H1 (cell line): ENCODE results near the gene C2CD3. TPM values are rescaled to one million over a fixed set of nuclear protein-coding genes. Genes with fewer than 3 reads are reported as not detected.

Source experiments
- CTCF ChIA-PET: fragments of 300-600 bp; sonication (Branson Sonifier 250); formaldehyde crosslinking; loops from one replicate; lab custom pipeline; 2021; ENCODE audit not compliant: partially characterized antibody; lab: Charles Lee
- POLR2A ChIA-PET: fragments of 300-600 bp; sonication (Branson Sonifier 250); formaldehyde crosslinking; loops from one replicate; lab custom pipeline; 2021; ENCODE audit warnings: inconsistent platforms; ENCODE audit not compliant: partially characterized antibody; lab: Charles Lee
- DNase-seq, 2 experiments: peaks; one replicate each; pipeline versions ENCODE4 v3.0.0 to v3.0.0-alpha.2; 2010 to 2022; ENCODE audit warnings: low spot score in 2 of 2, low read depth in 1 of 2, mixed read lengths in 1 of 2
- FAIRE-seq: peaks from 2 replicates; lab custom pipeline; 2011; peaks lifted over from hg19 to GRCh38; lab: Jason Lieb, UNC
- H2AFZ ChIP-seq: 2 replicates; pipeline ENCODE4 v1.8.1; 2012; ENCODE audit warnings: low read length, inconsistent platforms
- H2AK5ac ChIP-seq: 2 replicates; pipeline ENCODE4 v1.6.1; 2013; ENCODE audit warnings: low read depth, low read length
- H2BK120ac ChIP-seq: replicated peaks from 2 replicates; pipeline ENCODE3; 2013; ENCODE audit warnings: low read depth, low read length, inconsistent platforms
- H2BK12ac ChIP-seq: 2 replicates; pipeline ENCODE4 v1.6.1; 2013; ENCODE audit warnings: low read depth, low read length
- H2BK15ac ChIP-seq: 2 replicates; pipeline ENCODE4 v1.6.1; 2013; ENCODE audit warnings: low read length
- H2BK20ac ChIP-seq: 2 replicates; pipeline ENCODE4 v1.6.1; 2013; ENCODE audit warnings: low read length
- H2BK5ac ChIP-seq: 2 replicates; pipeline ENCODE4 v1.6.1; 2013; ENCODE audit warnings: low read depth, low read length
- H3K14ac ChIP-seq: 2 replicates; pipeline ENCODE4 v1.6.1; 2013; ENCODE audit warnings: inconsistent platforms; ENCODE audit not compliant: insufficient read length
- H3K18ac ChIP-seq: 2 replicates; pipeline ENCODE4 v1.6.1; 2013; ENCODE audit warnings: low read length; ENCODE audit errors: extremely low read depth
- H3K23ac ChIP-seq: 2 replicates; pipeline ENCODE4 v1.6.1; 2013; ENCODE audit warnings: inconsistent platforms; ENCODE audit not compliant: insufficient read length
- H3K23me2 ChIP-seq: 2 replicates; pipeline ENCODE4 v1.6.1; 2013; ENCODE audit warnings: low read depth, low read length
- H3K27ac ChIP-seq: 2 replicates; pipeline ENCODE4 v1.6.1; 2011; ENCODE audit warnings: low read depth, low read length, inconsistent platforms
- H3K27me3 ChIP-seq, 4 experiments: replicated peaks in 1 of 4; 1 replicate in 1 of 4; 2 replicates in 3 of 4; pipeline versions ENCODE4 v1.6.1 to v1.8.1; 2011 to 2013; ENCODE audit warnings: low read length in 3 of 4, mild to moderate bottlenecking in 3 of 4, inconsistent platforms in 2 of 4, mixed read lengths in 2 of 4, moderate library complexity in 1 of 4; ENCODE audit not compliant: control insufficient read depth in 3 of 4, insufficient read depth in 3 of 4; ENCODE audit errors: extremely low read depth in 1 of 4
- H3K36me3 ChIP-seq, 4 experiments: 2 replicates each; pipeline versions ENCODE4 v1.6.1 to v1.8.1; 2011 to 2013; ENCODE audit warnings: mild to moderate bottlenecking in 4 of 4, low read length in 3 of 4, moderate library complexity in 2 of 4, control low read depth in 1 of 4, inconsistent platforms in 1 of 4; ENCODE audit not compliant: insufficient read depth in 4 of 4, control insufficient read depth in 2 of 4
- H3K4ac ChIP-seq: replicated peaks from 2 replicates; pipeline ENCODE3; 2013; ENCODE audit warnings: low read length, low read depth, mixed read lengths, inconsistent platforms; ENCODE audit not compliant: insufficient read length
- H3K4me1 ChIP-seq, 4 experiments: replicated peaks in 1 of 4; 1 replicate in 1 of 4; 2 replicates in 3 of 4; pipeline versions ENCODE4 v1.6.1 to v1.8.1; 2011 to 2013; ENCODE audit warnings: low read length in 3 of 4, inconsistent platforms in 2 of 4, mixed read lengths in 1 of 4; ENCODE audit not compliant: insufficient read depth in 4 of 4, control insufficient read depth in 3 of 4
- H3K4me2 ChIP-seq, 2 experiments: 2 replicates each; pipeline versions ENCODE4 v1.6.1 to v1.8.1; 2011 to 2013; ENCODE audit warnings: low read depth in 2 of 2, low read length in 2 of 2, control low read depth in 1 of 2, inconsistent platforms in 1 of 2, mild to moderate bottlenecking in 1 of 2; ENCODE audit not compliant: insufficient read depth in 1 of 2
- H3K4me3 ChIP-seq, 4 experiments: fragments of 200-600, 300-600 bp in 1 of 4; sonication (generic), shearing (Covaris generic), sonication (Bioruptor Twin) in 1 of 4; 2 replicates each; pipeline versions ENCODE4 v1.5.1 to v1.8.1; 2011 to 2016; ENCODE audit warnings: low read length in 4 of 4, low read depth in 3 of 4, control low read depth in 2 of 4, inconsistent platforms in 2 of 4, mild to moderate bottlenecking in 2 of 4, mixed read lengths in 1 of 4, moderate library complexity in 1 of 4; ENCODE audit not compliant: insufficient read depth in 2 of 4; ENCODE audit errors: extremely low read depth in 1 of 4
- H3K56ac ChIP-seq: replicated peaks from 2 replicates; pipeline ENCODE3; 2013; ENCODE audit warnings: low read depth, mild to moderate bottlenecking, mixed read lengths, low read length, inconsistent platforms; ENCODE audit not compliant: insufficient read length
- H3K79me1 ChIP-seq: 2 replicates; pipeline ENCODE4 v1.6.1; 2013; ENCODE audit warnings: low read depth, low read length, control low read depth
- H3K79me2 ChIP-seq, 2 experiments: 2 replicates each; pipeline versions ENCODE4 v1.6.1 to v1.8.1; 2012 to 2013; ENCODE audit warnings: low read length in 2 of 2, mild to moderate bottlenecking in 2 of 2, inconsistent platforms in 1 of 2; ENCODE audit not compliant: insufficient read depth in 2 of 2, control insufficient read depth in 1 of 2
- H3K9ac ChIP-seq, 4 experiments: replicated peaks in 1 of 4; 1 replicate in 1 of 4; 2 replicates in 3 of 4; pipeline versions ENCODE4 v1.6.1 to v1.8.1; 2011 to 2013; ENCODE audit warnings: low read depth in 3 of 4, low read length in 3 of 4, control low read depth in 2 of 4, mild to moderate bottlenecking in 2 of 4, moderate library complexity in 2 of 4, inconsistent platforms in 1 of 4; ENCODE audit errors: extremely low read depth in 1 of 4
- H3K9me3 ChIP-seq, 2 experiments: 2 replicates each; pipeline versions ENCODE4 v1.6.1 to v1.8.1; 2012 to 2013; ENCODE audit warnings: mild to moderate bottlenecking in 2 of 2, moderate library complexity in 2 of 2, control low read depth in 1 of 2, inconsistent platforms in 1 of 2, low read depth in 1 of 2, low read length in 1 of 2, mixed read lengths in 1 of 2; ENCODE audit not compliant: insufficient read depth in 2 of 2
- H4K20me1 ChIP-seq, 2 experiments: replicated peaks in 1 of 2; 2 replicates each; pipeline versions ENCODE3 to v1.8.1; 2011 to 2013; ENCODE audit warnings: inconsistent platforms in 2 of 2, low read length in 2 of 2, mild to moderate bottlenecking in 1 of 2; ENCODE audit not compliant: insufficient read depth in 2 of 2, control insufficient read depth in 1 of 2
- H4K5ac ChIP-seq: 2 replicates; pipeline ENCODE4 v1.6.1; 2013; ENCODE audit warnings: low read length, low read depth, mixed read lengths, inconsistent platforms; ENCODE audit not compliant: insufficient read length
- H4K8ac ChIP-seq: 2 replicates; pipeline ENCODE4 v1.8.0; 2013; ENCODE audit warnings: mild to moderate bottlenecking, moderate library complexity, low read length, inconsistent platforms; ENCODE audit not compliant: insufficient read depth; ENCODE audit errors: extremely low read depth
- H4K91ac ChIP-seq: replicated peaks from 2 replicates; pipeline ENCODE3; 2013; ENCODE audit warnings: low read length, mixed read lengths, inconsistent platforms; ENCODE audit not compliant: insufficient read length
- ASH2L ChIP-seq: fragments of 200-600, 300-600 bp; sonication (generic); IDR thresholded peaks from one replicate; pipeline ENCODE4 v1.7.1; 2017; ENCODE audit warnings: low read length
- ATF2 ChIP-seq: IDR thresholded peaks from 2 replicates; pipeline ENCODE4 v1.6.1; 2012; ENCODE audit warnings: low read length, inconsistent platforms
- CHD2 ChIP-seq: IDR thresholded peaks from 2 replicates; pipeline ENCODE4 v1.6.1; 2012; ENCODE audit warnings: low read length, improper control_type of control experiment
- CTBP2 ChIP-seq: IDR thresholded peaks from 2 replicates; pipeline ENCODE4 v1.7.0; 2011; ENCODE audit warnings: borderline replicate concordance, mild to moderate bottlenecking, moderate library complexity, mixed read lengths, low read length; ENCODE audit not compliant: insufficient read depth, insufficient read length
- GABPA ChIP-seq: IDR thresholded peaks from 2 replicates; pipeline ENCODE4 v1.6.1; 2011; ENCODE audit warnings: mild to moderate bottlenecking, low read length, moderate library complexity, borderline replicate concordance; ENCODE audit not compliant: insufficient read depth
- PHF8 ChIP-seq: fragments of 200-600 bp; sonication (generic); conservative IDR thresholded peaks from 2 replicates; pipeline ENCODE4 v1.7.1; 2012; ENCODE audit warnings: low read depth, mild to moderate bottlenecking, inconsistent platforms, low read length, moderate library complexity
- POLR2AphosphoS5 ChIP-seq: IDR thresholded peaks from 2 replicates; pipeline ENCODE4 v1.6.1; 2011; ENCODE audit warnings: low read depth, low read length
- RBBP5 ChIP-seq: IDR thresholded peaks from 2 replicates; pipeline ENCODE4 v1.7.1; 2012; ENCODE audit warnings: low read depth, mild to moderate bottlenecking, inconsistent platforms, low read length, moderate library complexity, borderline replicate concordance
- RXRA ChIP-seq: IDR thresholded peaks from 2 replicates; pipeline ENCODE4 v1.6.1; 2011; ENCODE audit warnings: low read depth, mild to moderate bottlenecking, low read length, moderate library complexity; ENCODE audit not compliant: insufficient read depth
- SRF ChIP-seq: IDR thresholded peaks from 2 replicates; pipeline ENCODE4 v1.6.1; 2011; ENCODE audit warnings: mild to moderate bottlenecking, low read depth, low read length, moderate library complexity
- TAF1 ChIP-seq: IDR thresholded peaks from 2 replicates; pipeline ENCODE4 v1.6.1; 2011; ENCODE audit warnings: mild to moderate bottlenecking, low read depth, low read length
- WGBS, 2 experiments: shearing (Covaris generic) in 1 of 2; methylation state at CpG; one replicate each; pipeline versions ENCODE4 v1.1.6 to v1.1.7; 2013 to 2015; ENCODE audit warnings: low lambda C conversion rate in 2 of 2, mixed read lengths in 2 of 2, inconsistent platforms in 1 of 2, low coverage in 1 of 2, missing lambda C conversion rate in 1 of 2; ENCODE audit not compliant: insufficient replicate concordance in 2 of 2, insufficient coverage in 1 of 2, insufficient read length in 1 of 2; ENCODE audit errors: extremely low coverage in 1 of 2, missing lambda C conversion rate in 1 of 2; 5-methylcytosine and 5-hydroxymethylcytosine counted together
- polyA plus RNA-seq, 7 experiments: library from polyadenylated mRNA; depleted of rRNA in 3 of 7; stranded (reverse) in 5 of 7; unstranded in 2 of 7; fragments of >200 nt in 5 of 7; fragments of 200-250 nt in 2 of 7; gene quantifications; 1 replicate in 5 of 7; 2 replicates in 1 of 7; 4 replicates in 1 of 7; pipeline versions ENCODE4 v1.2.1 to v1.2.3, GENCODE V29; 2011 to 2013; ENCODE audit warnings: missing spikeins in 2 of 7, mixed read lengths in 2 of 7
- total RNA-seq: library from RNA; stranded (reverse); fragmentation: NEBNext Ultra II Directional; extraction: Animal tissue kit (Norgen Biotek cat#: 25700); gene quantifications from 2 replicates; pipeline ENCODE4 v1.2.1, GENCODE V29; 2021

C2CD3 gene
- total and polyA plus RNA-seq, 2 of the 8 experiments (the other 6 are each of a cell fraction or from before 2014, with no cell fraction given): 11.0 to 29.1 TPM

- Histone ChIP-seq H3K23me2 (no peaks in the 10 kb centered on the region), H3K9me3 (no peaks in the 10 kb centered on the region), H2BK15ac (no peak overlapping the region), H3K18ac (no peak overlapping the region), H4K8ac (no peak overlapping the region), H4K91ac (no peak overlapping the region), H3K36me3 (no peaks in the 10 kb centered on the region; a peak in 2 of 8 replicates), H3K4me3 (no peak overlapping the region), H4K5ac (no peak overlapping the region), H3K79me1 (no peaks in the 10 kb centered on the region), H2BK20ac (no peak overlapping the region), H2AK5ac (no peak overlapping the region), H2AFZ (no peak overlapping the region), H2BK120ac (no peak overlapping the region), H3K4ac (no peak overlapping the region), H3K27me3 (no peaks in the 10 kb centered on the region), H3K56ac (no peak overlapping the region), H4K20me1 (no peaks in the 10 kb centered on the region), H3K23ac (no peak overlapping the region), H2BK12ac (no peak overlapping the region), H3K4me2 (no peak overlapping the region), H2BK5ac (no peak overlapping the region), H3K27ac (no peak overlapping the region), H3K4me1 (no peaks in the 10 kb centered on the region; a peak in 1 of 7 replicates), H3K14ac (no peak overlapping the region), H3K79me2 (no peaks in the 10 kb centered on the region), H3K9ac (no peak overlapping the region)
- no peak for FAIRE-seq
- WGBS, 2 experiments: 89% methylated on average over 4 of the region's 4 CpGs; no CpG with 5 or more reads in 1 of the 2 experiments
- TF ChIP-seq SRF: no peak
- no peak for TF ChIP-seq GABPA
- TF ChIP-seq RXRA: no peak
- TF ChIP-seq ATF2: no peak
- no peak for TF ChIP-seq POLR2AphosphoS5
- TF ChIP-seq ASH2L: no peak
- TF ChIP-seq CTBP2: no peak
- TF ChIP-seq TAF1: no peak
- TF ChIP-seq CHD2: no peak
- TF ChIP-seq PHF8: no peak
- no peak for TF ChIP-seq RBBP5
- no peak for DNase-seq
- POLR2A ChIA-PET: interaction anchor here (1.3 kb wide), 1 partner anchor 32 kb away, joined by 3 read pairs; no protein-coding TSS in a partner anchor
- CTCF ChIA-PET: interaction anchor here (1.5 to 1.6 kb wide), 2 partner anchors 10 to 12 kb away, joined by 3 to 4 read pairs; no protein-coding TSS in a partner anchor
These were observed 168.0 kb downstream of the C2CD3 start for GRCh38 chr11:74002832-74003231.
